CD4-positive, alpha-beta T cell treated with Interferon gamma for 1 hour (primary cell): Measurements from ENCODE around the gene C1orf50.
A peak's percentile ranks its signal among the peaks of the same experiment; 100 is the strongest.
"Not testable (repeated sequence)": the region's sequence is repeated elsewhere in the genome, so short reads cannot be mapped to it uniquely, and the experiment has no call there.

Source experiments
- DNase-seq: peaks from one replicate; pipeline ENCODE4 v3.0.0-alpha.2; 2020

Gene C1orf50

DNA sequence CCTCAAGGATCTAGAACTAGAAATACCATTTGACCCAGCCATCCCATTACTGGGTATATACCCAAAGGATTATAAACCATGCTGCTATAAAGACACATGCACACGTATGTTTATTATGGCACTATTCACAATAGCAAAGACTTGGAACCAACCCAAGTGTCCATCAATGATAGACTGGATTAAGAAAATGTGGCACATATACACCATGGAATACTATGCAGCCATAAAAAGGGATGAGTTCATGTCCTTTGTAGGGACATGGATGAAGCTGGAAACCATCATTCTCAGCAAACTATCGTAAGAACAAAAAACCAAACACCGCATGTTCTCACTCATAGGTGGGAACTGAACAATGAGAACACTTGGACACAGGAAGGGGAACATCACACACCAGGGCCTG lies 47.8 kb downstream of the C1orf50 start:
- DNase-seq: not testable (repeated sequence)

DNA sequence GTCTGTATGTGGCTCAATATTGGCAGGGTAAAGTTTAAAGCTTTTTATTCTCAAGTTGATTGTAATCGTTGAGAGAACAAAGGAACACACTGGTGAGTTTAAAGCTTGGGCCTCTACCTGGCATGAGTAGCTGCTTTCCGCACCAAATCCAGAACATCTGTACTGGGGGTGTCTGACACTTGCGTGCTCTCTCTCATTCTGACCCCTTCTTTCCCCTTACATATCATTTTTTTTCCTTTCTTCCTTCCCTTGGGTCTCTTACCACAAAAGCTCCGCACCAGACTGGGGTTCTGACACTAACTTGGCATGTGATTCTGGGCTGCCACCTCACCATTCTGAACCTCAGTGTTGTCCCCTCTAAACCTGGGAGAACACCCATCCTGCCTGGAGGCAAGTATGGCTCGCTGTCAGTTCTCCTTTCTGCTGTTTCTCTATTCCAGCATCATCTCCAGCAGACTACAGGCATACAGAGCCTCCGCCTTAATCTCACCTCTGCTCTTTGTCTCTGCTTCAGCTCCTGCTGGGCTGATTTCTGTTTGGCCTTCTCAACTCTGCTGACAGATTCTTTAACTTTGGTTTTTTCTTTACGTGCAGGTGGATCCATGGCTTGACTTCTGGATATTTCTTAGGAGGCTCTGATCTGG lies 49.0 kb downstream of the C1orf50 start:
- no peak for DNase-seq

DNA sequence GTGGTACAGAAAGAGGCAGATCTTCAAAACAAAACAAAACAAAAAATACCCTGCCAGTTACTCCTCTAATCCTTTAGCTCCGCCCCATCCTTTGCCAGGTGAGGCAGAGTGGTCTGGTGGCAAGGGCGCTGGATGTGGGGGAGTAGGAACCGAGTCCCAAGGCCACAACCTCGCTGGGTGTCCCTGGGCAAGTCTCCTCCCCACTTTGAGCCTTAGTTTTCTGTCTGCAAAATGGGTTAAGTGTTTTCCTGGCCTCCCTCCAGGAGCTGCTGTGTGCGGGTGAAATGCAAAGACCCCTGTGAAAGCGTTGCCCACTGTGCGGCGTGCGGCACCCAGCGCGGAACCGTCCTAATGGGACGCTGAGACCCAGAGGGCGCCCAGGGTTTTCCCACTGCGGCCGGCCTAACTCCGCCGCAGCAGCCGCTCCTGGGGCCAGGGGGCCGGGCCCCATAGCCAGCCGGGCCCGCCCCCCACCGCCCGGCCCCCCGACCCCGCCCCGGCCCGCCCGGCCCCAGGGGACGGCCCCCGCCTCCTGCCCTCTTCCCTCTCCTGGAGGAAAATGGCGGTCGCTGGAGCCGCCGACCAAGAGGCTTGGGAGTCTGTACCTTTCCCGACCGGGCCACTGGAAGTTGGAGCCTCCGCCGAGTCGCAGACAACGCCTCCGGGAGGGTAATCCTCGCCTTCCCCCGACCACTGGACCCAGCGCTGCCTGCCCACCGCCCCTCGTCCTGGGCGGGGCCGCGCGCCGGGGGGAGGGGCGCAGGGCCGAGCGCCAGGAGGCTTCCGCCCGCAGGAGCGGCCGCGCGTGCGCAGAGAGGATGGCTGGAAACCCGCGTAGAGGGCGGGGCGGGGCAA lies 49.8 kb downstream of the C1orf50 start, which contains the start of the genes ERMAP and SVBP:
Gene ERMAP (plus strand): TSS at position 538 of the 855 bp plus-strand sequence. CDS start 13,327 bp downstream, outside the sequence.
Gene SVBP (minus strand): TSS at position 813 of the 855 bp plus-strand sequence. CDS start 853 bp downstream, outside the sequence.
- DNase-seq: peak; percentile 91

DNA sequence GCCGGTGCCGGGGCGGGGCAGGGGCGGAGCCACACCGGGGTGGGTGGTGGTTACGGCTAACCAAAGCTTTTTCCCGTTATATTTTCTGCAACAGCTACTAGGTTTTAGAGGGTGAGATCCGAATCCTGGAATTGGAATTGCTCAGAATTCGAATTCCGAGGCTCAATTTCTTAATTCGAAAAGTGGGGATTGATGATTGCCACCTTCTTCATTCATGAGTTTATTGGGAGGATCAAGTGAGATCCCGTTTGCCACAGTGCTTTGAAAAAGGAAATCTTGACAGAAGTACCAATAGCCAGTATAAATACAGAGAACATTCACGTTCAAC lies 50.4 kb downstream of the C1orf50 start:
- no peak for DNase-seq

DNA sequence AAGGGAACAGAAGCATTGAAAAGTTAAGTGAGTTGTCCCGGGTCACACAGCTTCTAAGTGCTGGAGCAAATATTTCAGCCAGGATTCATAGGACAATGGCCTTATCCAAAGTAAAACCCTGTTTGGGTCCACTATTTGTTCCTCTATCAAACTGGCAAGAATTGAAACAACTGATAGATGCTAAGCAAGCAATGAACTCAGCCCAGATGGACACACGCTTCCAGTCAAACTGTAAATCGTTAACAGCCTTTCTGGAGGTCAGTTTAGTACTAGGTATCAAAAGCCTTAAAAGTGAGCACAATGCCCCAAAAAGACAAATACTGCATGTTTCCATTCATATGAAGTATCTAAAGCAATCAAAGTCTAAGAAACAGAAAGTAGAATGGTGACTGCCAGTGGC lies 50.9 kb downstream of the C1orf50 start:
- no peak for DNase-seq

DNA sequence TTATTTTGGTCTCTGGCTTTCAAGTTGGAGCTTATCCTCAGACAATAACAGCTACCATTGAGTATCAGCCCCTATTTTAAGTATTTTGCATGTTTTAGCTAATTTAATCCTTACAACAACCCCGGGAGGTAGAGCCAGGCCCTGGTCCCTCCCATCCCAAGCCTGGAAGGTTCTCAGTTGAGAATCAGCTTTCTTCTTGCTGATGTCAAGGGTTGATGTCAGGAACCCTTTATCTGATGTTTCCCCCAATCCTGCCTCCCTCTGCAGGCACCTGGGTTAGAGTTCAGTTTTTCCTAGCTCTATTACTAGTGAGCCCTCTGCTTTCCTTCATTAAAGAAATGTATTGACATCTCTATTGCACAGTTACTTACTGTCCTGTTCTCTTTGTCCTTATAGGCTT lies 53.8 kb downstream of the C1orf50 start:
- no peak for DNase-seq

DNA sequence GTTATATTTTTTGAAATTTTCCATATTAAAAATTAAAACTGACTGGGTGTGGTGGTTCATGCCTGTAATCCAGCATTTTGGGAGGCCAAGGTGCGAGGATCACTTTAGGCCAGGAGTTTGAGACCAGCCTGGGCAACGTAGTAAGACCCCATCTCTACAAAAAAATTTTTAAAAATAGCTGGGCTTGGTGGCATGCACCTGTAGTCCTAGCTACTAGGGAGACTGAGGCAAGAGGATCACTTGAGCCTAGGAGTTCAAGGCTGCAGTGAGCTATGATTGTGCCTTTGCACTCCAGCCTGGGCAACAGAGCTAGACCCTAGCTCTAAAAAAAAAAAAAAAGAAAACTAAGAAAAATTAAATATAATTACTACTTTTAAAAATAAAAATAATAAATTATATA lies 54.6 kb downstream of the C1orf50 start:
- no peak for DNase-seq

DNA sequence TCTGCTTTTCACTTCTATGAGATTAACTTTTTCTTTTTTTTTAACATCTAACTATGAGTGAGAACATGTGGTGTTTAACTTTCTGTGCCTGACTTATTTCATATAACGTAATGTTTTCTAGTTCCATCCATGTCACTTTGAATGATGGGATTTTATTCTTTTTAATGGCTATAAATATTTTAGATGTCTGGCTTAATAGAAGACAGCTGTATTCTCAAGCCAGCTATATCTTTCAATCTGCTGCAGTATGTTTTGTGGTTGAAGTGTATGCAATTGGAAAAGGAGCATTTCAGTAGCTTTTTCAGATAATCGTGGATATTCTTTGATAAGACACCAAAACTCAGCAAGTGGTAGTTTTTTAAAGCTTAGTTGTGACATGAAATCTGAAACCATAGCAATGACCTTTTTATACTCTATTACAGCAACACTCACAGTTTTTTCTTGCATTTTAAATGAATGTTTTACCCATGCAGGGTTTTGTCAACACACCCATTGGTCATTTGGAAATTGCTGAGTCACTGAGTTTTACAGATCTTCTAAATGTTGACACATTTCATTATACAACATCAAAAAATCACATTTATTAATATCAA lies 55.8 kb downstream of the C1orf50 start:
- DNase-seq: no peak

DNA sequence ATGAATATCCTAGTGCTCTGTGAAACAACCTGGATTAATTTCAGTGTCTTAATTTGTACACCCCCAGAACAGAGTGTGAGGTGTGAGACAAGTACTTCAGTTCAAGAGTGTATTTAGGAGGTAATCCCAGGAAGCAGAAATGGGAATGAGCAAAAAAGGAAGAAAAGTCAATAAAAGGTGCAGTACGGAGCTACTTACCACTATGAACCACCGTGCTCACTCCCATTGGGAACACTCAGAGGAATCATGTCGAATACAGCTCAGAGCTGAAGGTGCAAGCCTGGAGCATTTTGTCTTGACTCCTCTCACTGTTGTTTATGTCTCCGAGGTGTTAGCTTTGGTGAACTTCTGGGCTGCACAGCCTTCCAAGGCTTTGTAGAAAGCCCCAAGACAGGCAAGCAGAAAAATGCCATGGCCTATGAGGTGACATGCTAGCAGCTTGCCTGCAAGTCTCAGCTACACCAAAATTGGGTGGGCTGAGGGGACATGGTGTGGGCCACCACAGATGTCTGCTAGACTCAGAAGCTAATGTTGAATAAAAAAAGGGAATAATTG lies 57.5 kb downstream of the C1orf50 start:
- no peak for DNase-seq

DNA sequence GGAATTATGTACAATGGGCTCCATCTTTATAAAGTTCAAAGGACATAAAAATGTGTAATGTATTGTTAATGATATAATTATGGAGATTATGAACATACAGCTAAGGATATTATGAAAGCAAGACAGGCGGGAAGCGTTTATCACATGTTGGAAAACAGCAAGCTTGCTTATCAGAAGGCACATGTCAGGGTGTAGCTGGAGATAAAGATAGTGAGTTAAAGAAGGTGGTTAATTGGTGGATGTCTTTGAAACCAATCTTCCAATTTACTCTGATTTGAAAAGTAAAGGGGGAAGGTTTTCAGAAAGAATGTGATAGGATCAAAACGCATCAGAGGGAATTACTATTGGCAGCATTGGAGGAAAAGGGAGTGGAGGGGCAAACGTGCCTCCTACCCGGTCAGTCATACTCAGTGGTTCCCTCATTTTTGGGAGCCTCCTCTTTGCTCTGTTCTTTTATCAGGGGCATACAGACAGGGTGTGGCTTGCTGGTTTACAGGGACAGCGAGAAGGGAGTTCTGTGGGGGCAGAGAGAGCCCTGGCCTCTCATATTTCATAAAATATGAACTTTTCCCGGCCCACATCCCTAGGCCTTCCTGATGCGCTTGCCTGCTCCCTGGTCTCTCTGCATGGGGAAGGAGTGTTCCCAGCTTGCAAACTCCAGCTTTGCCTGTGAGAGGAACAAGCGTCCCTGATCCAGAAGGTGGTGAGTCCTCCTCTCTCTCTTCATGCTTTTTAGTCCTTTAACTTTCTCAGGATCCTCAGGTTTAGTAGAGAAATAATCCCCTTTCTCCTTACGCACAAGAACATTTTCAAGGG lies 58.2 kb downstream of the C1orf50 start:
- no peak for DNase-seq
